ENCODE results near the gene APBA2. TPM values are rescaled to one million over a fixed set of nuclear protein-coding genes. Genes with fewer than 3 reads are reported as not detected.

The APBA2 gene
- total RNA-seq, 2 donors from 2014 or later: 2.3 to 3.8 TPM

- Mint-ChIP-seq H3K27me3 (no peaks in the 10 kb centered on the region), H3K9me3 (no peaks in the 10 kb centered on the region), H3K27ac (no peak overlapping the region), H3K36me3 (ENCODE audit: low read depth) (no peaks in the 10 kb centered on the region), H3K4me1 (no peaks in the 10 kb centered on the region), H3K4me3 (no peak overlapping the region)
- no peak for ATAC-seq (replicated peaks)
These were observed 27.5 kb downstream of the APBA2 start for GRCh38 chr15:28913171-28913765.

- Mint-ChIP-seq H3K4me1 (no peaks in the 10 kb centered on the region), H3K27ac (no peak overlapping the region), H3K4me3 (no peak overlapping the region), H3K27me3 (no peaks in the 10 kb centered on the region), H3K36me3 (ENCODE audit: low read depth) (no peaks in the 10 kb centered on the region), H3K9me3 (no peaks in the 10 kb centered on the region)
- ATAC-seq (replicated peaks): no peak
These were observed 28.3 kb downstream of the APBA2 start for GRCh38 chr15:28914046-28914445.

- no peak overlapping the region for H3K27ac Mint-ChIP-seq
- no peaks in the 10 kb centered on the region for H3K36me3 Mint-ChIP-seq (ENCODE audit: low read depth)
- no peaks in the 10 kb centered on the region for H3K27me3 Mint-ChIP-seq
- no peak for ATAC-seq (replicated peaks)
- H3K4me1 Mint-ChIP-seq: no peaks in the 10 kb centered on the region
- no peaks in the 10 kb centered on the region for H3K9me3 Mint-ChIP-seq
- no peak overlapping the region for H3K4me3 Mint-ChIP-seq
These were observed 28.8 kb downstream of the APBA2 start for GRCh38 chr15:28914483-28915023.

- peak; percentile 22 for ATAC-seq (replicated peaks)
- Mint-ChIP-seq H3K36me3 (ENCODE audit: low read depth) (no peaks in the 10 kb centered on the region), H3K4me1 (peaks cover 6% of the 10 kb centered on the region), H3K27me3 (no peaks in the 10 kb centered on the region), H3K9me3 (no peaks in the 10 kb centered on the region), H3K4me3 (no peak overlapping the region), H3K27ac (no peak overlapping the region)
These were observed 29.5 kb downstream of the APBA2 start for GRCh38 chr15:28915041-28915810.

- no peak for ATAC-seq (replicated peaks)
- peaks cover 9% of the 10 kb centered on the region for H3K4me1 Mint-ChIP-seq
These were observed 30.2 kb downstream of the APBA2 start for GRCh38 chr15:28915935-28916334.

GRCh38 chr15:28917791-28918140 is 32.0 kb downstream of the APBA2 start:
- H3K9me3 Mint-ChIP-seq: no peaks in the 10 kb centered on the region
- H3K36me3 Mint-ChIP-seq (ENCODE audit: low read depth): no peaks in the 10 kb centered on the region
- peaks cover 17% of the 10 kb centered on the region for H3K4me1 Mint-ChIP-seq
- no peak overlapping the region for H3K4me3 Mint-ChIP-seq
- no peak overlapping the region for H3K27ac Mint-ChIP-seq
- ATAC-seq (replicated peaks): no peak
- no peaks in the 10 kb centered on the region for H3K27me3 Mint-ChIP-seq

More at GRCh38 chr15:28915935-28916334, 30.2 kb downstream of the APBA2 start:
- H3K36me3 Mint-ChIP-seq (ENCODE audit: low read depth): no peaks in the 10 kb centered on the region
- no peaks in the 10 kb centered on the region for H3K27me3 Mint-ChIP-seq
- no peaks in the 10 kb centered on the region for H3K9me3 Mint-ChIP-seq
- no peak overlapping the region for H3K4me3 Mint-ChIP-seq
- H3K27ac Mint-ChIP-seq: no peak overlapping the region

- Mint-ChIP-seq H3K27me3 (no peaks in the 10 kb centered on the region), H3K27ac (no peak overlapping the region), H3K4me1 (peaks cover 17% of the 10 kb centered on the region), H3K4me3 (peak overlapping the region; percentile 66), H3K9me3 (no peaks in the 10 kb centered on the region), H3K36me3 (ENCODE audit: low read depth) (no peaks in the 10 kb centered on the region)
- ATAC-seq (replicated peaks): no peak
These were observed 32.6 kb downstream of the APBA2 start for GRCh38 chr15:28918141-28918983.

GRCh38 chr15:28919201-28919635 is 33.4 kb downstream of the APBA2 start:
- H3K27me3 Mint-ChIP-seq: no peaks in the 10 kb centered on the region
- peak; percentile 79 for ATAC-seq (replicated peaks)
- H3K4me1 Mint-ChIP-seq: peaks cover 22% of the 10 kb centered on the region
- H3K4me3 Mint-ChIP-seq: peak overlapping the region; percentile 66
- no peaks in the 10 kb centered on the region for H3K36me3 Mint-ChIP-seq (ENCODE audit: low read depth)
- no peaks in the 10 kb centered on the region for H3K9me3 Mint-ChIP-seq
- no peak overlapping the region for H3K27ac Mint-ChIP-seq

- Mint-ChIP-seq H3K4me1 (peaks cover 29% of the 10 kb centered on the region), H3K27ac (no peak overlapping the region), H3K27me3 (no peaks in the 10 kb centered on the region), H3K4me3 (peak overlapping the region; percentile 66), H3K36me3 (ENCODE audit: low read depth) (no peaks in the 10 kb centered on the region), H3K9me3 (no peaks in the 10 kb centered on the region)
- ATAC-seq (replicated peaks): peak; percentile 23
These were observed 34.2 kb downstream of the APBA2 start for GRCh38 chr15:28919679-28920655.

GRCh38 chr15:28920781-28921331 is 35.1 kb downstream of the APBA2 start:
- Mint-ChIP-seq H3K36me3 (ENCODE audit: low read depth) (no peaks in the 10 kb centered on the region), H3K9me3 (no peaks in the 10 kb centered on the region), H3K4me1 (peaks cover 31% of the 10 kb centered on the region), H3K4me3 (no peak overlapping the region), H3K27me3 (no peaks in the 10 kb centered on the region), H3K27ac (no peak overlapping the region)
- no peak for ATAC-seq (replicated peaks)

GRCh38 chr15:28921336-28921735 is 35.6 kb downstream of the APBA2 start:
- Mint-ChIP-seq H3K36me3 (ENCODE audit: low read depth) (no peaks in the 10 kb centered on the region), H3K9me3 (no peaks in the 10 kb centered on the region), H3K27ac (no peak overlapping the region), H3K4me3 (no peak overlapping the region), H3K4me1 (peaks cover 31% of the 10 kb centered on the region), H3K27me3 (no peaks in the 10 kb centered on the region)
- no peak for ATAC-seq (replicated peaks)

GRCh38 chr15:28921919-28922706 is 36.3 kb downstream of the APBA2 start:
- no peak overlapping the region for H3K27ac Mint-ChIP-seq
- H3K36me3 Mint-ChIP-seq (ENCODE audit: low read depth): no peaks in the 10 kb centered on the region
- no peak for ATAC-seq (replicated peaks)
- no peaks in the 10 kb centered on the region for H3K9me3 Mint-ChIP-seq
- peaks cover 31% of the 10 kb centered on the region for H3K4me1 Mint-ChIP-seq
- no peaks in the 10 kb centered on the region for H3K27me3 Mint-ChIP-seq
- no peak overlapping the region for H3K4me3 Mint-ChIP-seq

- peaks cover 31% of the 10 kb centered on the region for H3K4me1 Mint-ChIP-seq
- ATAC-seq (replicated peaks): no peak
- H3K27me3 Mint-ChIP-seq: no peaks in the 10 kb centered on the region
- no peaks in the 10 kb centered on the region for H3K9me3 Mint-ChIP-seq
- no peak overlapping the region for H3K4me3 Mint-ChIP-seq
- no peaks in the 10 kb centered on the region for H3K36me3 Mint-ChIP-seq (ENCODE audit: low read depth)
- H3K27ac Mint-ChIP-seq: no peak overlapping the region
These were observed 36.9 kb downstream of the APBA2 start for GRCh38 chr15:28922707-28923012.
